Ishikawa (cell line): Measurements from ENCODE around the gene ITGB8.

Source experiments
- MAX ChIP-seq: IDR thresholded peaks from 2 replicates; pipeline ENCODE4 v1.6.1; 2012
- REST ChIP-seq: IDR thresholded peaks from 2 replicates; pipeline ENCODE4 v1.6.1; 2012; ENCODE audit warnings: low read depth, mild to moderate bottlenecking
- TCF12 ChIP-seq: IDR thresholded peaks from 2 replicates; pipeline ENCODE4 v1.6.1; 2012; ENCODE audit warnings: low read depth
- YY1 ChIP-seq: IDR thresholded peaks from 2 replicates; pipeline ENCODE4 v1.6.1; 2012; ENCODE audit warnings: low read depth

- TF ChIP-seq REST (no peak), TCF12 (no peak), MAX (no peak), YY1 (no peak)
Observed at GRCh38 chr7:20395104-20395503, 64.4 kb downstream of the ITGB8 start.
